ENCODE results near the gene CDH2. TPM values are rescaled to one million over a fixed set of nuclear protein-coding genes. Genes with fewer than 3 reads are reported as not detected.

CDH2 gene
- total RNA-seq, 1 donor from 2014 or later: 22.8 TPM

DNA sequence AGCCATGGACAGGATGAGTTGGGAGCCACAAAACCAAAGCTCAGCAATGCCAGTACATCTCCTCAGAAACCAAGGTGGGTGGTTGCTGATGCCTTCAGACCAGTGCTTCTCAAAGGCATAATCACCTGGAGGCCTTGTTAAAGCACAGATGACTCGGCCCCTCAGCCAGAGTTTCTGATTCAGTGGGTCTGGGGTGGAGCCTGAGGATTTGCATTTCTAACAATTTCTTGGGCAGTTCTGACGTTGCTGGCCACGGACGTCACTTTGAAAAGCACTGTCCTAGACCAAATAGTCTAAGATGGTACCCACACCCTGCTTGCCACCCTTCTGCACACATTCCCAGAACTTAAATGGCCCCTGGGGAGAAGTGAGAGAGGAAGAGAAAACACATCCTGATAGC is 24.1 kb upstream of the CDH2 start:
- Histone ChIP-seq H3K36me3 (no peaks in the 10 kb centered on the region), H3K4me1 (no peaks in the 10 kb centered on the region), H3K27ac (no peak overlapping the region), H3K9me3 (no peaks in the 10 kb centered on the region), H3K27me3 (no peaks in the 10 kb centered on the region), H3K4me3 (no peak overlapping the region)
- DNase-seq (ENCODE audit: low spot score in 2 of 2): no peak
- intact Hi-C loops (cut with DNase I): no loop called here
- TF ChIP-seq, protein P1, sequence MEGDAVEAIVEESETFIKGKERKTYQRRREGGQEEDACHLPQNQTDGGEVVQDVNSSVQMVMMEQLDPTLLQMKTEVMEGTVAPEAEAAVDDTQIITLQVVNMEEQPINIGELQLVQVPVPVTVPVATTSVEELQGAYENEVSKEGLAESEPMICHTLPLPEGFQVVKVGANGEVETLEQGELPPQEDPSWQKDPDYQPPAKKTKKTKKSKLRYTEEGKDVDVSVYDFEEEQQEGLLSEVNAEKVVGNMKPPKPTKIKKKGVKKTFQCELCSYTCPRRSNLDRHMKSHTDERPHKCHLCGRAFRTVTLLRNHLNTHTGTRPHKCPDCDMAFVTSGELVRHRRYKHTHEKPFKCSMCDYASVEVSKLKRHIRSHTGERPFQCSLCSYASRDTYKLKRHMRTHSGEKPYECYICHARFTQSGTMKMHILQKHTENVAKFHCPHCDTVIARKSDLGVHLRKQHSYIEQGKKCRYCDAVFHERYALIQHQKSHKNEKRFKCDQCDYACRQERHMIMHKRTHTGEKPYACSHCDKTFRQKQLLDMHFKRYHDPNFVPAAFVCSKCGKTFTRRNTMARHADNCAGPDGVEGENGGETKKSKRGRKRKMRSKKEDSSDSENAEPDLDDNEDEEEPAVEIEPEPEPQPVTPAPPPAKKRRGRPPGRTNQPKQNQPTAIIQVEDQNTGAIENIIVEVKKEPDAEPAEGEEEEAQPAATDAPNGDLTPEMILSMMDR (IDR thresholded peaks at IDR 0.05): no peak

GRCh38 chr18:28198620-28199019 is 21.7 kb upstream of the CDH2 start:
- H3K27me3 ChIP-seq: no peaks in the 10 kb centered on the region
- no peak overlapping the region for H3K4me3 ChIP-seq
- TF ChIP-seq, protein P1 (IDR thresholded peaks at IDR 0.05): no peak
- no peaks in the 10 kb centered on the region for H3K36me3 ChIP-seq
- no peaks in the 10 kb centered on the region for H3K9me3 ChIP-seq
- no peak for DNase-seq (ENCODE audit: low spot score in 2 of 2)
- no peak overlapping the region for H3K27ac ChIP-seq
- intact Hi-C loops (cut with DNase I): no loop called here
- no peaks in the 10 kb centered on the region for H3K4me1 ChIP-seq

DNA sequence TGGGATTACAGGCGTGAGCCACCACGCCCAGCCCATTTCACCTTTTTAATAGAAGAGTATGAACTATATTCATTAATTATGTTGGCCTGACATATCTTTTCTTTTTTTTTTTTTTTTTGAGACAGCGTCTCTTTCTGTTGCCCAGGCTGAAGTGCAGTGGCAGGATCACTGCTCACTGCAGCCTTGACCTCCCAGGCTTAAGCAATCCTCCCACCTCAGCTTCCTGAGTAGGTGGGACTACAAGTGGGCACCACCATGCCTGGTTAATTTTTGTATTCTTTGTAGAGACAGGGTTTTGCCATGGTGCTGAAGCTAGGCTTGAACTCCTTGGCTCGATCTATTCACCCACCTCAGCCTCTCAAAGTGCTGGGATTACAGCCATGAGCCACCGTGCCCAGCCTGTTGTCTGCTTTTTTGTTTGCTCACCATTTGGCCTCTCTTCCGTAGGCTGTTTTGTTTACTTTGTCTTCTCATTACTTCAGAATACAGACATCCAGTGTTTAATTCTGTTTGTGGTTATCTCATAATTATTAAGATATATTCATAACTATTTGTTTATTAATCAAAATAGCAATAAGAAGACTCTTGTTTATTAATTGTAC is 16.3 kb upstream of the CDH2 start:
- Histone ChIP-seq H3K4me1 (no peaks in the 10 kb centered on the region), H3K27me3 (no peaks in the 10 kb centered on the region), H3K27ac (no peak overlapping the region), H3K9me3 (no peaks in the 10 kb centered on the region), H3K36me3 (no peaks in the 10 kb centered on the region), H3K4me3 (no peak overlapping the region)
- DNase-seq (ENCODE audit: low spot score in 2 of 2): no peak
- intact Hi-C loops (cut with DNase I): no loop called here
- TF ChIP-seq, protein P1 (IDR thresholded peaks at IDR 0.05): no peak

DNA sequence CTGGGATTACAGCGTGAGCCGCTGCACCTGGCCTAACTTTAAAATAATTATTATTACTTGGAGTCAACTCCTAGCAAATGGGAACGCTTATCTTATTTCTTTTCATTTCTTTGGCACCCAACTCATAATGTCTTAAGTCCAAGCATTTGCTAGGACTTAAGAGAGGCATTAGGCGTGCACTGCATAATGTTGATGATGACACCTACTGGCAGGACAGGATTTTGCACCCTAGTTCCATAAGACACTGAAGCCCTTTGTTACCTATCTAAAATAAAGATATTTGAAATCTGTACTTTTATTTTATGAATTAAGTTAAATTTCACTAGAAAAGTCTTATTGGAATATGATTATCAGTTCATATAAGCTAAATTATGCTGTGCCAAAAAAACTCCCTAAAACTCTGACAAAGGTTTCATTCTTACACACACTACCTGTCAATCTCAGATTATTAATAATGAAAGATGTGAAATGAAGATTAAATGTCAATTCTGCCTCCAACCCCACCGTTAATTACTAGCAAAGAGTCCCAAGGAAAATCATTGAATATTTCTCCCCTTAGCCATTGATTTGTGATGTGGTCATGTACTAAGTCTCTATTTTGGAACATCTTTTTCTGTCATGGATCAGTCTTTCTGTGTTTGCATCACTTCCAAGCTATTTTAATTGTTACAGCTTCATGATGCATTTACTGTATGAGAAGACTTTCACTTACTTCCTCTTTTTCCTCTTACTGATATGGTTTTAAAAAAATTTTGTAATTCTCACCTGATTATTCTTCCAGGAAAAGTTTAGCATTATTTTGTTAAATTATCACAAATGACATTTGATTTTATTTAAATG is 12.7 kb upstream of the CDH2 start:
- no peaks in the 10 kb centered on the region for H3K27me3 ChIP-seq
- no peak overlapping the region for H3K27ac ChIP-seq
- no peaks in the 10 kb centered on the region for H3K4me1 ChIP-seq
- no peaks in the 10 kb centered on the region for H3K36me3 ChIP-seq
- TF ChIP-seq, protein P1 (IDR thresholded peaks at IDR 0.05): peak in 2 of 3 experiments; percentile 42 to 58
- no peaks in the 10 kb centered on the region for H3K9me3 ChIP-seq
- intact Hi-C loops (cut with DNase I): loop anchor here (10.0 kb wide), 1 partner anchor 585 kb away; no protein-coding TSS in a partner anchor
- DNase-seq (ENCODE audit: low spot score in 2 of 2): no peak
- no peak overlapping the region for H3K4me3 ChIP-seq

DNA sequence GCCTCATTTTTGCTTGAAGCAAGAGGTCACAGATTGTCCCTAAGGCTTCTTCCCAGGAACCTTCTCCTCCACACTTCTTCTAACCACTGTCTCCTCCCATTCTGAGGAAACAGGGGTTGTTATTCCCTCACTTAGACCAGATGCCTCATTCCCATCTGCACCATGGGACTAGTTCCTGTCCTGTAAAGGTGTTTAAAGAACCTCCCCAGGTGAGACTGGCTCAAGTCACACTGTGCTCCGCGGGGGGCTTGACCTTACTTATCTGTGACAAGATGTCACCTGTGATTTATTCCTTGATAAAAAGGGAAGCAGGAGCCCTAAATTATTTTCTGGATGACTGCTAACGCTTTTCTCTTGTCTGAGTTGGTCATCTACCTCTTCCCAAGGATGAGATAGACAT is 8.2 kb upstream of the CDH2 start:
- intact Hi-C loops (cut with DNase I): loop anchor here (10.0 kb wide), 1 partner anchor 580 kb away; no protein-coding TSS in a partner anchor
- H3K9me3 ChIP-seq: no peaks in the 10 kb centered on the region
- TF ChIP-seq, protein P1 (IDR thresholded peaks at IDR 0.05): no peak

More for the DNA sequence above, 8.2 kb upstream of the CDH2 start:
- no peaks in the 10 kb centered on the region for H3K4me1 ChIP-seq
- DNase-seq (ENCODE audit: low spot score in 2 of 2): no peak
- H3K27me3 ChIP-seq: no peaks in the 10 kb centered on the region
- no peaks in the 10 kb centered on the region for H3K36me3 ChIP-seq
- H3K4me3 ChIP-seq: no peak overlapping the region
- H3K27ac ChIP-seq: no peak overlapping the region
